Measurements from ENCODE around the gene SH3BP4.

SH3BP4 gene

DNA sequence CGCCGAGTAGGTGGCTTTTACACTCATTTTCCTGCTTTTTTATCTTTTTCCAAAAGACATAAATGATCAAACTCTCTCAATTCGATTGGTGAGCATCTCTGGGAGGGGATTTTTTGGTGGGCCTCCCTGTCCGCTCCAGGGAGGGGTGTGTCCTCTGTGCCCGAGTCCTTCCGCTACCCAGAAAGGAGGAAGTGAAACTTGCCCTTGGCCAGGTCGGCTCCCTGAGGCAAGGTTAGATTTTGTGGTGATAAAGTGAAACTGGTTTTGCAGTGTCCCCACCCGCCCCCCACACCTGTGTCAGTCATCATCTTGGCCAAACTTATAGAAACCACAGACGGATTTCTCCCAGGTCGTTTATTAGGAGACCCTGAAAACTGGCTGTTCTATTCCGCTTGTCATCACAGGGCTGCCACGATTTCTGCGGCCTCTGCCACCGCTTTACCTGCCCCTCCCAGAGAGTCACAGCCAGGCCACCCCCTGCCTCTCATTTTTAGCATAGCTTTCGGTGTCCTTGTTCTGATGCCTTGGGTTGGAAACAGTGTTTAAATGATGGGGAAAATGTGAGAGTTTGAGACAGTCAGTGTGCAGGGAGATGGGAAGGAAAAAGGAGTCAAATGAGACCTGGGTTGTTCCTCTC lies 93.6 kb downstream of the SH3BP4 start:
- no peak overlapping the region for H3K4me2 ChIP-seq (ENCODE audit: low read depth, low read length, poor library complexity, severe bottlenecking)
- H3K27ac ChIP-seq (ENCODE audit: low read depth, low read length) = no peak overlapping the region

DNA sequence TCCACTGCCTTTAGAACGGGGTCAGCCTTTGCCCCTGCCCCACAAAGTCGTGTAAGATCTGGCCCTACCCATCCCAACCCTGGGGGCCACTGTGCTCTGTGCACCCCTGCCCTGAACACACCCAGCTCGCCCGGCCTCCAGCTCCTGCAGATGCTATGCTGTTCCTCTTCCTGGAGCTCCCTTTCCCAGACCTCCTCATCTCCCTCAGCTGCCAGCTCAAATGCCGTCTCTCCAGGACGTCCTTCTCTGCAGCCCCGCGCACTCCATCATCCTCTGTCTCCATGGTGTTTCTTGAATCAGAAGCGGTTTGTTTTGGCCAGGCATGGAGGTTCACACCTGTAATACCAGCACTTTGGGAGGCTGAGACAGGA lies 94.1 kb downstream of the SH3BP4 start:
- TF ChIP-seq EZH2phosphoT487 (conservative IDR thresholded peaks at IDR 0.05; ENCODE audit: low read length) = no peak
- TF ChIP-seq, protein P1, sequence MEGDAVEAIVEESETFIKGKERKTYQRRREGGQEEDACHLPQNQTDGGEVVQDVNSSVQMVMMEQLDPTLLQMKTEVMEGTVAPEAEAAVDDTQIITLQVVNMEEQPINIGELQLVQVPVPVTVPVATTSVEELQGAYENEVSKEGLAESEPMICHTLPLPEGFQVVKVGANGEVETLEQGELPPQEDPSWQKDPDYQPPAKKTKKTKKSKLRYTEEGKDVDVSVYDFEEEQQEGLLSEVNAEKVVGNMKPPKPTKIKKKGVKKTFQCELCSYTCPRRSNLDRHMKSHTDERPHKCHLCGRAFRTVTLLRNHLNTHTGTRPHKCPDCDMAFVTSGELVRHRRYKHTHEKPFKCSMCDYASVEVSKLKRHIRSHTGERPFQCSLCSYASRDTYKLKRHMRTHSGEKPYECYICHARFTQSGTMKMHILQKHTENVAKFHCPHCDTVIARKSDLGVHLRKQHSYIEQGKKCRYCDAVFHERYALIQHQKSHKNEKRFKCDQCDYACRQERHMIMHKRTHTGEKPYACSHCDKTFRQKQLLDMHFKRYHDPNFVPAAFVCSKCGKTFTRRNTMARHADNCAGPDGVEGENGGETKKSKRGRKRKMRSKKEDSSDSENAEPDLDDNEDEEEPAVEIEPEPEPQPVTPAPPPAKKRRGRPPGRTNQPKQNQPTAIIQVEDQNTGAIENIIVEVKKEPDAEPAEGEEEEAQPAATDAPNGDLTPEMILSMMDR (IDR thresholded peaks at IDR 0.05; ENCODE audit: insufficient read depth, low read length, poor library complexity, severe bottlenecking) = no peak
- H3K9ac ChIP-seq (ENCODE audit: low read length) = no peak overlapping the region
- H4K20me1 ChIP-seq (ENCODE audit: low read depth, low read length) = no peaks in the 10 kb centered on the region
- no peaks in the 10 kb centered on the region for H3K27me3 ChIP-seq (ENCODE audit: low read length)
- H3K79me2 ChIP-seq (ENCODE audit: insufficient read depth, low read length) = no peaks in the 10 kb centered on the region
- H3F3A ChIP-seq (ENCODE audit: insufficient read depth) = no peaks in the 10 kb centered on the region
- H3K9me3 ChIP-seq (ENCODE audit: insufficient read depth, low read length) = no peaks in the 10 kb centered on the region
- H3K4me3 ChIP-seq (ENCODE audit: insufficient read depth, low read length, poor library complexity, severe bottlenecking) = no peak overlapping the region
- no peaks in the 10 kb centered on the region for H3K9me2 ChIP-seq (replicated peaks; ENCODE audit: insufficient read depth, low read length)
- H3K27ac ChIP-seq (ENCODE audit: low read depth, low read length) = no peak overlapping the region
- H2AFZ ChIP-seq (ENCODE audit: low read depth, low read length, severe bottlenecking) = no peak overlapping the region
- H3K4me2 ChIP-seq (ENCODE audit: low read depth, low read length, poor library complexity, severe bottlenecking) = no peak overlapping the region
- no peaks in the 10 kb centered on the region for H3K36me3 ChIP-seq (ENCODE audit: low read length)

More for the DNA sequence above, 93.6 kb downstream of the SH3BP4 start:
- no peaks in the 10 kb centered on the region for H4K20me1 ChIP-seq (ENCODE audit: low read depth, low read length)
- no peak for TF ChIP-seq EZH2phosphoT487 (conservative IDR thresholded peaks at IDR 0.05; ENCODE audit: low read length)
- TF ChIP-seq, protein P1 (IDR thresholded peaks at IDR 0.05; ENCODE audit: insufficient read depth, low read length, poor library complexity, severe bottlenecking) = no peak
- H3K79me2 ChIP-seq (ENCODE audit: insufficient read depth, low read length) = no peaks in the 10 kb centered on the region
- H3K9me2 ChIP-seq (replicated peaks; ENCODE audit: insufficient read depth, low read length) = no peaks in the 10 kb centered on the region
- H3K9ac ChIP-seq (ENCODE audit: low read length) = no peak overlapping the region
- no peaks in the 10 kb centered on the region for H3K36me3 ChIP-seq (ENCODE audit: low read length)
- H3K27me3 ChIP-seq (ENCODE audit: low read length) = no peaks in the 10 kb centered on the region
- no peak overlapping the region for H3K4me3 ChIP-seq (ENCODE audit: insufficient read depth, low read length, poor library complexity, severe bottlenecking)
- no peaks in the 10 kb centered on the region for H3K9me3 ChIP-seq (ENCODE audit: insufficient read depth, low read length)
- H2AFZ ChIP-seq (ENCODE audit: low read depth, low read length, severe bottlenecking) = no peak overlapping the region
- no peaks in the 10 kb centered on the region for H3F3A ChIP-seq (ENCODE audit: insufficient read depth)

DNA sequence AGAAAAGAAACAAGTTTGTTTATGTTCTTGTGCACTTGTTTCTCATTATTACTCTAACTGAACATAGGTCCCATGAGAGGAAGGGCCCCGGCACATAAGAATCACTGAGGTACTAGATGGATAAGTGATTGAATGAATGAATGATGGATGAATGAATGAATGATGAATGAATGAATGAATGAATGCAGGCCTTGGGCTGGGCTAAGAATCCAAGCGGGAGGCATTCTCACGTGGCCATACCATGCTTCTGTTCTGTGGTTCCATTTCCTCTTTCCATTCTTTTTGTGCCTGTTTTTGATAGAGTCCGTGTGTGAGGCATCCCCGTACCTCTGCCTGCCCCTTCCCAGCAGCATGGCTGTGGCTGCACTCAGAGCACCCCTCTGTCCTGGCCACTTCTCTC lies 94.8 kb downstream of the SH3BP4 start:
- H3K9me2 ChIP-seq (replicated peaks; ENCODE audit: insufficient read depth, low read length) = no peaks in the 10 kb centered on the region
- H3K9ac ChIP-seq (ENCODE audit: low read length) = no peak overlapping the region
- no peak overlapping the region for H3K27ac ChIP-seq (ENCODE audit: low read depth, low read length)
- no peaks in the 10 kb centered on the region for H4K20me1 ChIP-seq (ENCODE audit: low read depth, low read length)
- H3K36me3 ChIP-seq (ENCODE audit: low read length) = no peaks in the 10 kb centered on the region
- H3F3A ChIP-seq (ENCODE audit: insufficient read depth) = no peaks in the 10 kb centered on the region
- H2AFZ ChIP-seq (ENCODE audit: low read depth, low read length, severe bottlenecking) = no peak overlapping the region
- no peaks in the 10 kb centered on the region for H3K27me3 ChIP-seq (ENCODE audit: low read length)
- H3K79me2 ChIP-seq (ENCODE audit: insufficient read depth, low read length) = no peaks in the 10 kb centered on the region
- H3K9me3 ChIP-seq (ENCODE audit: insufficient read depth, low read length) = no peaks in the 10 kb centered on the region
- H3K4me2 ChIP-seq (ENCODE audit: low read depth, low read length, poor library complexity, severe bottlenecking) = no peak overlapping the region
- TF ChIP-seq EZH2phosphoT487 (conservative IDR thresholded peaks at IDR 0.05; ENCODE audit: low read length) = no peak
- TF ChIP-seq, protein P1 (IDR thresholded peaks at IDR 0.05; ENCODE audit: insufficient read depth, low read length, poor library complexity, severe bottlenecking) = no peak
- no peak overlapping the region for H3K4me3 ChIP-seq (ENCODE audit: insufficient read depth, low read length, poor library complexity, severe bottlenecking)

Measured in SU-DHL-6 (cell line).